ENCODE results near the gene PLA2G4C.
"Not testable (repeated sequence)": the region's sequence is repeated elsewhere in the genome, so short reads cannot be mapped to it uniquely, and the experiment has no call there.

The PLA2G4C gene

GRCh38 chr19:48095612-48096175 lies 14.9 kb downstream of the PLA2G4C start:
- no peaks in the 10 kb centered on the region for H3K27me3 Mint-ChIP-seq
- no peak overlapping the region for H3K4me3 Mint-ChIP-seq
- DNase-seq (no peak), ATAC-seq (replicated peaks) (no peak)
- peaks cover 9 to 19% of the 10 kb centered on the region in 2 donors for H3K9me3 Mint-ChIP-seq
- no peak overlapping the region for H3K27ac Mint-ChIP-seq
- H3K36me3 Mint-ChIP-seq: peaks cover 48 to 55% of the 10 kb centered on the region in 2 donors
- no peaks in the 10 kb centered on the region for H3K4me1 Mint-ChIP-seq

DNA sequence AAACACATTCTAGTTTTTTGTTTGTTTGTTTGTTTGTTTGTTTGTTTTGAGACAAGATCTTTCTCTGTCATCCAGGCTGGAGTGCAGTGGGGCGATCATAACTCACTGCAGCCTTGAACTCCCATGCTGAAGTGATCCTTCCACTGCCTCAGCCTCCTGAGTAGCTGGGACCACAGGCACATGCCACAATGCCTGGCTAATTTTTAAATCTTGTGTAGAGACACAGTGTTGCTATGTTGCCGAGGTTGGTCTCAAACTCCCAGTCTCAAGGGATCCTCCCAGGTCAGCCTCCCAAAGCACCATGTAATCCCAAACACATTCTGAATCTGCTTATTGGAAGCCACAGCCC lies 15.8 kb downstream of the PLA2G4C start:
- Mint-ChIP-seq H3K9me3 (peaks cover 9 to 19% of the 10 kb centered on the region in 2 donors), H3K4me3 (no peak overlapping the region), H3K36me3 (peaks cover 48 to 54% of the 10 kb centered on the region in 2 donors), H3K4me1 (peaks cover 3 to 7% of the 10 kb centered on the region in 2 donors), H3K27me3 (no peaks in the 10 kb centered on the region), H3K27ac (no peak overlapping the region)
- ATAC-seq (replicated peaks) (no peak), DNase-seq (no peak)

DNA sequence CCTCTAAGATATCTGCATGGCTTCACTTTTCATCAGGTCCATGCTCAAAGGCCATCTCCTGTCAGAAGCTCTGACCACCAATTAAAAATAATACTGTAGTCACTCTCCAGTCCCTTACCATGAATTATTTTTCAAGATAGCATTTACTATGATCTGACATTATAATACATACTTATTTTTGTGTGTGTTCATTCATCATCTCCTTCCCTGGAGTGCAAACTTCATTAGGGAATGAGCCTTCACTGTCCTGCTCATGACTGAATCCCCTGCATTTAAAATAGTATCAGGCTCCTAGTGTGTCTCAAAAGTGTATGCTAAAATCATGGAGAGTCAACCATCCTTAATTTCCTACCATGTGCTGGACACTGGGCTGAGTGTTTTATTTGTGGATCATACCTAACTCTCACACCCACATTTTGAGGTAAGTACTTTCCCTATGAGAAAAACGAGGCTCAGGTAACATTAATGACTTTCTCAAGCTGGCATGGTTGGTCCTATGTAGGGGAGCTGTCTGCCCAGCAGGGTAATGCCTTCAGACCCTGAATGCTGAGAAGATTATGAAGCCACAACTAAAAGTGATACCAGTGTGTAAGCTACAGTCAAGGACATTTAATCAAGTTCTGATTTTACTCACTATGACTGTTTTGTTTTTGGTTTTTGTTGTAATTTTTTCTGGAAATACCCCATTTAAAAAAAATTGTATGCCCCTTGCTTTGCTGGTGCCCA lies 16.3 kb downstream of the PLA2G4C start:
- peaks cover 3 to 11% of the 10 kb centered on the region in 2 donors for H3K4me1 Mint-ChIP-seq
- H3K27me3 Mint-ChIP-seq: no peaks in the 10 kb centered on the region
- peaks cover 9 to 19% of the 10 kb centered on the region in 2 donors for H3K9me3 Mint-ChIP-seq
- peaks cover 48 to 49% of the 10 kb centered on the region in 2 donors for H3K36me3 Mint-ChIP-seq
- ATAC-seq (replicated peaks) (peak; percentile 39 to 60), DNase-seq (no peak)
- H3K4me3 Mint-ChIP-seq: no peak overlapping the region
- H3K27ac Mint-ChIP-seq: no peak overlapping the region

DNA sequence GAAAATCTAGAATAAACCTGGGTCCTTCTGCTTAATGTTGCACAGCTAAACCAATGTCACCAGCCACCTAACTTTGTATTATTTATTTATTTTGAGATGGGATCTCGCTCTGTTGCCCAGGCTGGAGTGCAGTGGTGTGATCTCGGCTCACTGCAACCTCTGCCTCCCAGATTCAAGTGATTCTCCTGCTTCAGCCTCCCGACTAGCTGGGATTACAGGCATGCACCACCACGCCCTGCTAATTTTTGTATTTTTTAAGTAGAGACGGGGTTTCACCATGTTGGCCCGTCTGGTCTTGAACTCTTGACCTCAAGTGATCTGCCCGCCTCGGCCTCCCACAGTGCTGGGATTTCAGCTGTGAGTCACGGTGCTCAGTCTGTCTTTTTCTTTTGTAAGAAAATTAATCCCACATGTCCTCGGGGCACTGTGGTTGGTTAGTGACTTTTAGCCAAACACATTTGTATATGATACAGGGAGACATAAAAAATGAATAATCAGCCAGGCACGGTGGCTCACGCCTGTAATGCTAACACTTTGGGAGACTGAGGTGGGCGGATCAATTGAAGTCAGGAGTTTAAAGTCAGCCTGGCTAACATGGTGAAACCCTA lies 19.4 kb downstream of the PLA2G4C start:
- Mint-ChIP-seq H3K4me1 (peaks cover 3 to 11% of the 10 kb centered on the region in 2 donors), H3K9me3 (peaks cover 8 to 19% of the 10 kb centered on the region in 2 donors), H3K36me3 (peaks cover 39 to 45% of the 10 kb centered on the region in 2 donors)
- not testable (repeated sequence) for H3K27me3 Mint-ChIP-seq; ATAC-seq (replicated peaks); H3K27ac Mint-ChIP-seq; DNase-seq; H3K4me3 Mint-ChIP-seq

DNA sequence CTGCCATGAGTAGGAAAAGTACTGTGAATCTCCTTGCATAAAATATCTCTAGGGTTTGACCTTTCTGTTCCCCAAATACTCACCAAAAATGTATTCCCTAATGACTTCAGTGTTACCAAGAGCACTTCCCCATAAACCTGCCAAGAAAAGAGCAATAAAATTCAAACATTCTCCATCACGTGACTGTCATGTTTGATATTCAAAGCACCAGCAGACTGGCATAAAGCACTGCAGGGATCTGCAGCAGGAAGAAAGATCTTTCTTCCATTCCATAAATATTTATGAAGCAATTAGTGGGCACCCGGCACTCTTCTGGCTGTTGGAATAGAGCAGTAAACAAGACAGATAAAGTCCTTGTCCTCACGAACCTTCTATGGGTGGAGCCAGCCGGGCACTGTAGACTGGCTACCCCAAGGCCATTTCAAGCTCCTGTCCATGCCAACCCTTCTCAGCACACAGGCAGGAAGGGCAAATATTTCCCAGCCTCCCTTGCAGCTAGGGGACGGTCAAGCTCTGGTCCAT lies 20.3 kb downstream of the PLA2G4C start:
- DNase-seq (no peak), ATAC-seq (replicated peaks) (peak; percentile 23 to 38)
- Mint-ChIP-seq H3K36me3 (peaks cover 30 to 38% of the 10 kb centered on the region in 2 donors), H3K27ac (no peak overlapping the region), H3K4me3 (no peak overlapping the region), H3K4me1 (peaks cover 3 to 11% of the 10 kb centered on the region in 2 donors), H3K27me3 (no peaks in the 10 kb centered on the region), H3K9me3 (peaks cover 8 to 18% of the 10 kb centered on the region in 2 donors)

GRCh38 chr19:48088991-48089390 lies 21.6 kb downstream of the PLA2G4C start:
- not testable (repeated sequence) for DNase-seq; H3K4me3 Mint-ChIP-seq; H3K9me3 Mint-ChIP-seq; H3K27me3 Mint-ChIP-seq; H3K27ac Mint-ChIP-seq; ATAC-seq (replicated peaks)
- peaks cover 21 to 28% of the 10 kb centered on the region in 2 donors for H3K36me3 Mint-ChIP-seq
- H3K4me1 Mint-ChIP-seq: peaks cover 3 to 11% of the 10 kb centered on the region in 2 donors

GRCh38 chr19:48085904-48086864 lies 24.4 kb downstream of the PLA2G4C start:
- Mint-ChIP-seq H3K4me3 (no peak overlapping the region), H3K4me1 (peaks cover 3 to 11% of the 10 kb centered on the region in 2 donors), H3K27me3 (no peaks in the 10 kb centered on the region), H3K36me3 (peaks cover 8 to 14% of the 10 kb centered on the region in 2 donors), H3K9me3 (no peaks in the 10 kb centered on the region), H3K27ac (no peak overlapping the region)
- no peak for ATAC-seq (replicated peaks)
- DNase-seq: no peak

DNA sequence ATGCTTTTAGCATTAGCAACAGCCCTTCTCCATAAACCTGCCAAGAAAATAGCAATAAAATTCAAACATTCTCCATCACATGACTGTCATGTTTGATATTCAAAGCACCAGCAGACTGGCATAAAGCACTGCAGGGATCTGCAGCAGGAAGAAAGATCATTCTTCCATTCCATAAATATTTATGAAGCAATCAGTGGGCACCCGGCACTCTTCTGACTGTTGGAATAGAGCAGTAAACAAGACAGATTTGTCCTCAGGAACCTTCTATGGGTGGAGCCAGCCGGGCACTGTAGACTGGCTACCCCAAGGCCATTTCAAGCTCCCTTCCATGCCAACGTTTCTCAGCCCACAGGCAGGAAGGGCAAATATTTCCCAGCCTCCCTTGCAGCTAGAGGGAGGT lies 25.5 kb downstream of the PLA2G4C start:
- peaks cover under 1 to 7% of the 10 kb centered on the region in 2 donors for H3K4me1 Mint-ChIP-seq
- no peak for ATAC-seq (replicated peaks)
- peaks cover 8 to 14% of the 10 kb centered on the region in 2 donors for H3K36me3 Mint-ChIP-seq
- no peaks in the 10 kb centered on the region for H3K27me3 Mint-ChIP-seq
- H3K27ac Mint-ChIP-seq: no peak overlapping the region
- DNase-seq: no peak
- H3K4me3 Mint-ChIP-seq: no peak overlapping the region
- no peaks in the 10 kb centered on the region for H3K9me3 Mint-ChIP-seq

DNA sequence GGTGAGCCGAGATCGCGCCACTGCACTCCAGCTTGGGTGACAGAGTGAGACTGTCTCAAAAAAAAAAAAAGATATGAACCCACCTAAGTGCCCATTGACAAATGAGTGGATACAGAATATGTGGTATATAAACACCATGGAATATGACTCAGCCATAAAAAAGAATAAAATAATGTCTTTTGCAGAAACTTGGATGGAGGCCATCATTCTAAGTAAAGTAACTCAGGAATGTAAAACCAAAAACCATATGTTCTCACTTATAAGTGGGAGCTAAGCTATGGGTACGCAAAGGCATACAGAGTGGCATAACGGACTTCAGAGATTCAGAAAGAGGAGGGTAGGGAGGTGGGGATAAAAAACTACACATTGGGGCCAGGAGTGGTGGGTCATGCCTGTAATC lies 29.5 kb downstream of the PLA2G4C start:
- ATAC-seq (replicated peaks) (no peak), DNase-seq (no peak)
- no peaks in the 10 kb centered on the region for H3K9me3 Mint-ChIP-seq
- no peaks in the 10 kb centered on the region for H3K4me1 Mint-ChIP-seq
- H3K36me3 Mint-ChIP-seq: peaks cover 15 to 16% of the 10 kb centered on the region in 2 donors
- no peak overlapping the region for H3K4me3 Mint-ChIP-seq
- H3K27ac Mint-ChIP-seq: no peak overlapping the region
- H3K27me3 Mint-ChIP-seq: no peaks in the 10 kb centered on the region

GRCh38 chr19:48070177-48070769 lies 40.3 kb downstream of the PLA2G4C start:
- not testable (repeated sequence) for H3K27ac Mint-ChIP-seq; DNase-seq; ATAC-seq (replicated peaks); H3K27me3 Mint-ChIP-seq; H3K4me3 Mint-ChIP-seq; H3K9me3 Mint-ChIP-seq; H3K4me1 Mint-ChIP-seq
- H3K36me3 Mint-ChIP-seq: peaks cover 23 to 29% of the 10 kb centered on the region in 2 donors

- no peak for ATAC-seq (replicated peaks)
These were observed 41.2 kb downstream of the PLA2G4C start for GRCh38 chr19:48069435-48069834.

DNA sequence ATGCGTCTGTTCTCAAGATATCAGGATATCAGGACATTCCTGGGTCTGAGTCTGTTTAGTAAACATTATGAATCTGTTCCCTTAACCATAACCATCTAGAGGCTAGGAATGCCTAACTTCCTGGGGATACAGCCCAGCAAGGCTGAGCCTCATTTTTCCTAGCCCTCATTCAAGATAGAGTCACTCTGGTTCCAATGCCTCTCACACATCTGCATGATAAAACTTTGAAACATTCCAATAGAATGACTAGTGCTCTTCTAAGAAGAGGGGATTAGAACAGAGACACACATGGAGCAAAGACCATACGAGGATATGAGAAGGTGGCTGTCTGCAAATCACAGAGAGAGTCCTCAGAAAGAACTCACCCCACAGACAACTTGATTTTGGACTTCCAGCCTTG lies 46.1 kb downstream of the PLA2G4C start:
- Mint-ChIP-seq H3K4me3 (no peak overlapping the region), H3K9me3 (no peaks in the 10 kb centered on the region), H3K36me3 (peaks cover 22 to 33% of the 10 kb centered on the region in 2 donors), H3K27me3 (peaks cover 0 to 13% of the 10 kb centered on the region in 2 donors), H3K4me1 (peaks cover 0 to 2% of the 10 kb centered on the region in 2 donors), H3K27ac (no peak overlapping the region)
- DNase-seq: no peak
- ATAC-seq (replicated peaks): no peak

More at GRCh38 chr19:48069435-48069834, 41.2 kb downstream of the PLA2G4C start:
- Mint-ChIP-seq H3K27ac (no peak overlapping the region), H3K4me3 (no peak overlapping the region), H3K36me3 (peaks cover 25 to 29% of the 10 kb centered on the region in 2 donors), H3K9me3 (no peaks in the 10 kb centered on the region), H3K27me3 (no peaks in the 10 kb centered on the region), H3K4me1 (no peaks in the 10 kb centered on the region)
- DNase-seq: no peak

Data from stimulated activated naive B cell treated with anti-CD40 and anti-IgM and Interleukin-4, amounts not matched to agents 10 μg/mL and 1 μg/mL and 100 μg/mL, for 72 hours (primary cell).